GM06990 (cell line): ENCODE results near the gene ZFYVE28.

Experiments
- DNase-seq: peaks from one replicate; pipeline ENCODE4 v3.0.0-alpha.2; 2011; ENCODE audit not compliant: insufficient read length; ENCODE audit errors: extremely low read depth
- H3K27me3 ChIP-seq: replicated peaks from 2 replicates; pipeline ENCODE4 v1.6.0; 2011; ENCODE audit warnings: low read length; ENCODE audit not compliant: control insufficient read depth, insufficient read depth
- H3K36me3 ChIP-seq: 2 replicates; pipeline ENCODE4 v1.5.1; 2011; ENCODE audit warnings: low read length; ENCODE audit not compliant: control insufficient read depth, insufficient read depth
- H3K4me3 ChIP-seq: replicated peaks from 2 replicates; pipeline ENCODE4 v1.5.1; 2011; ENCODE audit warnings: low read depth, mild to moderate bottlenecking, control low read depth, low read length
- CTCF ChIP-seq: IDR thresholded peaks from 2 replicates; pipeline ENCODE4 v1.5.1; 2011; ENCODE audit warnings: low read length, control low read depth, mild to moderate bottlenecking, inconsistent platforms; ENCODE audit not compliant: insufficient read depth, poor library complexity, severe bottlenecking

The ZFYVE28 gene

GRCh38 chr4:2283199-2283711, 135.2 kb downstream of the ZFYVE28 start:
- no peak for DNase-seq
- TF ChIP-seq CTCF: no peak
- no peaks in the 10 kb centered on the region for H3K36me3 ChIP-seq
- H3K4me3 ChIP-seq: no peak overlapping the region
- H3K27me3 ChIP-seq: no peaks in the 10 kb centered on the region; the same call in 1 of the 2 replicates

- Histone ChIP-seq H3K27me3 (no peaks in the 10 kb centered on the region), H3K4me3 (no peak overlapping the region), H3K36me3 (no peaks in the 10 kb centered on the region)
- peak; percentile 28 for TF ChIP-seq CTCF
- peak; percentile 36 for DNase-seq
Measured at GRCh38 chr4:2281575-2282343, 136.7 kb downstream of the ZFYVE28 start.

- Histone ChIP-seq H3K4me3 (no peak overlapping the region), H3K27me3 (no peaks in the 10 kb centered on the region), H3K36me3 (no peaks in the 10 kb centered on the region)
- peak; percentile 18 for TF ChIP-seq CTCF
- no peak for DNase-seq
Measured at GRCh38 chr4:2280531-2281300, 137.7 kb downstream of the ZFYVE28 start.

GRCh38 chr4:2277956-2278355, 140.5 kb downstream of the ZFYVE28 start:
- Histone ChIP-seq H3K27me3 (no peaks in the 10 kb centered on the region; the same call in 1 of the 2 replicates), H3K4me3 (no peak overlapping the region), H3K36me3 (no peaks in the 10 kb centered on the region)
- no peak for DNase-seq
- TF ChIP-seq CTCF: no peak

- Histone ChIP-seq H3K4me3 (no peak overlapping the region), H3K36me3 (no peaks in the 10 kb centered on the region), H3K27me3 (no peaks in the 10 kb centered on the region; the same call in none of the 2 replicates)
- no peak for TF ChIP-seq CTCF
- no peak for DNase-seq
Measured at GRCh38 chr4:2276581-2277325, 141.7 kb downstream of the ZFYVE28 start.
